Lower leg skin (tissue), 3 donors: Measurements from ENCODE around the gene PPM1L.

Experiments used
- CTCF ChIP-seq, 3 donors: fragments of 450-650 bp; IDR thresholded peaks; one replicate each; pipeline ENCODE4 v1.5.1; 2016; ENCODE audit warnings: antibody characterized with exemption in 3 of 3, mild to moderate bottlenecking in 3 of 3, moderate library complexity in 2 of 3
- POLR2A ChIP-seq, 2 donors: fragments of 450-650 bp; IDR thresholded peaks; one replicate each; pipeline ENCODE4 v1.6.1; 2016 to 2017; ENCODE audit warnings: antibody characterized with exemption in 2 of 2, mild to moderate bottlenecking in 1 of 2, moderate library complexity in 1 of 2

GRCh38 chr3:160919942-160920341 lies 163.9 kb downstream of the PPM1L start:
- TF ChIP-seq CTCF (IDR thresholded peaks at IDR 0.05) (no peak), POLR2A (IDR thresholded peaks at IDR 0.05) (no peak)
